Measurements from ENCODE around the gene PRF1. TPM values are rescaled to one million over a fixed set of nuclear protein-coding genes. Genes with fewer than 3 reads are reported as not detected.

The PRF1 gene
- total and polyA plus RNA-seq, 2 experiments from 2014 or later, result 0.13 TPM; not detected in 1

GRCh38 chr10:70564113-70564725 lies 38.3 kb downstream of the PRF1 start:
- H3K79me2 ChIP-seq (replicated peaks; ENCODE audit: insufficient read depth), result no peaks in the 10 kb centered on the region
- Mint-ChIP-seq H3K36me3 (ENCODE audit: low read depth) (peaks cover 4% of the 10 kb centered on the region; the same call in 1 of the 3 replicates), H3K4me3 (no peak overlapping the region), H3K27me3 (ENCODE audit: insufficient read depth, low read depth, poor library complexity) (peaks cover 3% of the 10 kb centered on the region), H3K4me1 (peaks cover 13% of the 10 kb centered on the region; the same call in 2 of the 3 replicates), H3K27ac (no peak overlapping the region; the same call in 1 of the 2 replicates), H3K9me3 (no peaks in the 10 kb centered on the region)
- 0 out of 2 replicates have a peak, but pooled peaks cover under 1% of the 10 kb centered on the region for H3K4me1 ChIP-seq (ENCODE audit: insufficient read depth)
- H3F3A ChIP-seq (replicated peaks; ENCODE audit: low read depth), result no peaks in the 10 kb centered on the region
- no peaks in the 10 kb centered on the region for H4K20me1 ChIP-seq (replicated peaks; ENCODE audit: insufficient read depth)
- DNase-seq (ENCODE audit: low spot score) (no peak), ATAC-seq (no peak)
- H3K4me3 ChIP-seq, result no peak overlapping the region
- no peaks in the 10 kb centered on the region for H3K36me3 ChIP-seq (ENCODE audit: insufficient read depth)
- no peak overlapping the region for H3K4me2 ChIP-seq
- no peaks in the 10 kb centered on the region for H3K27me3 ChIP-seq (ENCODE audit: insufficient read depth)
- H2AFZ ChIP-seq, result no peak overlapping the region
- H3K27ac ChIP-seq (ENCODE audit: low read depth), result no peak overlapping the region
- H3K9me2 ChIP-seq (ENCODE audit: insufficient read depth), result no peaks in the 10 kb centered on the region
- no peak for TF ChIP-seq CREB1 (CRISPR knock-in tag; IDR thresholded peaks at IDR 0.05; ENCODE audit: low read depth)
- no peak for TF ChIP-seq STAT1 (IDR thresholded peaks at IDR 0.05; ENCODE audit: unreplicated experiment)

DNA sequence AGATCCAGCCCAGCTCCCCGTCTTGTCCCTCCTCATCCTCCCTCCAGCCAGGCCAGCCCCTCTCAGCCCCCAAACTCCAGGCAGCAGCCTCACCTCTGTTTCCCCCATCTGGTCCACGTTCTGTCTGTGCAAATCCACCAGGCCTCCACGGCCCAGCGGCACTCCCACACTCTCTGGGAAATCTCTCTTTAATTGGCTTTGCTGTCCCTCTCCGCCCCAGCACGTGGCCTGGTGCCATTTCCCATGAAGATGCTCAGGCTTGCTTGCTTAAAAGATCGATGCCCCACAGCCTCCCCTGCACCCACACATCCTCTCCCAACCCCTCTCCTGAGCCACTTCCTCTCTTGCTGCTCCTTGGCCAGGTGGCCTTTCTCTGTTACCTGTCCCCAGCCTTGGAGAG lies 39.3 kb downstream of the PRF1 start:
- Histone ChIP-seq H3K27ac (ENCODE audit: low read depth) (no peak overlapping the region), H2AFZ (no peak overlapping the region), H3K4me3 (no peak overlapping the region), H3K79me2 (replicated peaks; ENCODE audit: insufficient read depth) (no peaks in the 10 kb centered on the region), H3K4me1 (ENCODE audit: insufficient read depth) (peaks cover 8% of the 10 kb centered on the region; the same call in 1 of the 2 replicates), H3K4me2 (no peak overlapping the region), H3K9me2 (ENCODE audit: insufficient read depth) (no peaks in the 10 kb centered on the region), H3K27me3 (ENCODE audit: insufficient read depth) (no peaks in the 10 kb centered on the region), H3F3A (replicated peaks; ENCODE audit: low read depth) (no peaks in the 10 kb centered on the region), H4K20me1 (replicated peaks; ENCODE audit: insufficient read depth) (no peaks in the 10 kb centered on the region), H3K36me3 (ENCODE audit: insufficient read depth) (no peaks in the 10 kb centered on the region)
- H3K9me3 Mint-ChIP-seq, result no peaks in the 10 kb centered on the region
- no peak for TF ChIP-seq ETS1 (IDR thresholded peaks at IDR 0.05)
- no peak for TF ChIP-seq CREB1 (CRISPR knock-in tag; IDR thresholded peaks at IDR 0.05; ENCODE audit: low read depth)
- TF ChIP-seq EZH2 (IDR thresholded peaks at IDR 0.05; ENCODE audit: low read depth, unreplicated experiment), result no peak
- TF ChIP-seq EZH2phosphoT487 (IDR thresholded peaks at IDR 0.05; ENCODE audit: unreplicated experiment), result no peak
- TF ChIP-seq POLR2AphosphoS5 (IDR thresholded peaks at IDR 0.05; ENCODE audit: low read depth), result no peak
- TF ChIP-seq JUNB (IDR thresholded peaks at IDR 0.05; ENCODE audit: unreplicated experiment), result no peak
- TF ChIP-seq, protein P1, sequence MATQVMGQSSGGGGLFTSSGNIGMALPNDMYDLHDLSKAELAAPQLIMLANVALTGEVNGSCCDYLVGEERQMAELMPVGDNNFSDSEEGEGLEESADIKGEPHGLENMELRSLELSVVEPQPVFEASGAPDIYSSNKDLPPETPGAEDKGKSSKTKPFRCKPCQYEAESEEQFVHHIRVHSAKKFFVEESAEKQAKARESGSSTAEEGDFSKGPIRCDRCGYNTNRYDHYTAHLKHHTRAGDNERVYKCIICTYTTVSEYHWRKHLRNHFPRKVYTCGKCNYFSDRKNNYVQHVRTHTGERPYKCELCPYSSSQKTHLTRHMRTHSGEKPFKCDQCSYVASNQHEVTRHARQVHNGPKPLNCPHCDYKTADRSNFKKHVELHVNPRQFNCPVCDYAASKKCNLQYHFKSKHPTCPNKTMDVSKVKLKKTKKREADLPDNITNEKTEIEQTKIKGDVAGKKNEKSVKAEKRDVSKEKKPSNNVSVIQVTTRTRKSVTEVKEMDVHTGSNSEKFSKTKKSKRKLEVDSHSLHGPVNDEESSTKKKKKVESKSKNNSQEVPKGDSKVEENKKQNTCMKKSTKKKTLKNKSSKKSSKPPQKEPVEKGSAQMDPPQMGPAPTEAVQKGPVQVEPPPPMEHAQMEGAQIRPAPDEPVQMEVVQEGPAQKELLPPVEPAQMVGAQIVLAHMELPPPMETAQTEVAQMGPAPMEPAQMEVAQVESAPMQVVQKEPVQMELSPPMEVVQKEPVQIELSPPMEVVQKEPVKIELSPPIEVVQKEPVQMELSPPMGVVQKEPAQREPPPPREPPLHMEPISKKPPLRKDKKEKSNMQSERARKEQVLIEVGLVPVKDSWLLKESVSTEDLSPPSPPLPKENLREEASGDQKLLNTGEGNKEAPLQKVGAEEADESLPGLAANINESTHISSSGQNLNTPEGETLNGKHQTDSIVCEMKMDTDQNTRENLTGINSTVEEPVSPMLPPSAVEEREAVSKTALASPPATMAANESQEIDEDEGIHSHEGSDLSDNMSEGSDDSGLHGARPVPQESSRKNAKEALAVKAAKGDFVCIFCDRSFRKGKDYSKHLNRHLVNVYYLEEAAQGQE (IDR thresholded peaks at IDR 0.05; ENCODE audit: unreplicated experiment), result no peak
- TF ChIP-seq, protein P2, sequence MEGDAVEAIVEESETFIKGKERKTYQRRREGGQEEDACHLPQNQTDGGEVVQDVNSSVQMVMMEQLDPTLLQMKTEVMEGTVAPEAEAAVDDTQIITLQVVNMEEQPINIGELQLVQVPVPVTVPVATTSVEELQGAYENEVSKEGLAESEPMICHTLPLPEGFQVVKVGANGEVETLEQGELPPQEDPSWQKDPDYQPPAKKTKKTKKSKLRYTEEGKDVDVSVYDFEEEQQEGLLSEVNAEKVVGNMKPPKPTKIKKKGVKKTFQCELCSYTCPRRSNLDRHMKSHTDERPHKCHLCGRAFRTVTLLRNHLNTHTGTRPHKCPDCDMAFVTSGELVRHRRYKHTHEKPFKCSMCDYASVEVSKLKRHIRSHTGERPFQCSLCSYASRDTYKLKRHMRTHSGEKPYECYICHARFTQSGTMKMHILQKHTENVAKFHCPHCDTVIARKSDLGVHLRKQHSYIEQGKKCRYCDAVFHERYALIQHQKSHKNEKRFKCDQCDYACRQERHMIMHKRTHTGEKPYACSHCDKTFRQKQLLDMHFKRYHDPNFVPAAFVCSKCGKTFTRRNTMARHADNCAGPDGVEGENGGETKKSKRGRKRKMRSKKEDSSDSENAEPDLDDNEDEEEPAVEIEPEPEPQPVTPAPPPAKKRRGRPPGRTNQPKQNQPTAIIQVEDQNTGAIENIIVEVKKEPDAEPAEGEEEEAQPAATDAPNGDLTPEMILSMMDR (conservative IDR thresholded peaks at IDR 0.05; ENCODE audit: low read depth in 2 of 2), result no peak
- H3K27me3 Mint-ChIP-seq (ENCODE audit: insufficient read depth, low read depth, poor library complexity), result peaks cover 7% of the 10 kb centered on the region
- peaks cover 1% of the 10 kb centered on the region; the same call in 1 of the 3 replicates for H3K36me3 Mint-ChIP-seq (ENCODE audit: low read depth)
- H3K27ac Mint-ChIP-seq, result no peak overlapping the region
- H3K4me1 Mint-ChIP-seq, result peaks cover 23% of the 10 kb centered on the region
- DNase-seq (ENCODE audit: low spot score) (no peak), ATAC-seq (no peak)
- no peak overlapping the region for H3K4me3 Mint-ChIP-seq
